Measurements from ENCODE around the gene PRKCE. TPM values are rescaled to one million over a fixed set of nuclear protein-coding genes. Genes with fewer than 3 reads are reported as not detected.
"Not testable (repeated sequence)": the region's sequence is repeated elsewhere in the genome, so short reads cannot be mapped to it uniquely, and the experiment has no call there.

Gene PRKCE
- total RNA-seq, 2 experiments from 2014 or later, result 12.5 to 13.6 TPM

DNA sequence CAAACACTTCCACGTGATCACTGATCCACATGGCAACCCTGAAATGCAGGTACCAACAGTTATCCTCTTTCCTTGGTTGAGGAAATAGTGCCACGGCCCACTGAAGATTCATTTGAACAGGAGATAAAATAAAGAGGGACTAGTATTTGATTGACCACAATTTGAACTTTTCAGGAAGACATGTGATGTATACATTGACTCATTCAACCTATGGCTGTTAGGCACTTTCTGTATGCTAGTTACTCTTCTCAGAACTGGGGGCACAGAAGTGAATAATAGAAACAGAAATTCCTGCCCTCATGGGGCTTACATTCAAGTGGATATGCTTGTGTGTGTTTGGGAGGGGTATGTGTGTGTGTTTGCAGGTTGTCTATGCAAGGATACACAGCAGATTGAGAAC, 199.6 kb downstream of the PRKCE start:
- peaks cover 19% of the 10 kb centered on the region for H3K36me3 Mint-ChIP-seq
- ChIA-PET CTCF (interaction anchor here (0.9 kb wide), 1 partner anchor 73 kb away, joined by 3 read pairs; no protein-coding TSS in a partner anchor), POLR2A (no interaction called here)
- peaks cover 23% of the 10 kb centered on the region for H3K4me1 Mint-ChIP-seq (ENCODE audit: low read depth)
- H3K27me3 Mint-ChIP-seq, result no peaks in the 10 kb centered on the region
- DNase-seq, result no peak
- intact Hi-C loops (cut with micrococcal nuclease), result no loop called here
- peaks cover 6% of the 10 kb centered on the region for H3K9me3 Mint-ChIP-seq
- no peak overlapping the region for H3K27ac Mint-ChIP-seq
- H3K4me3 Mint-ChIP-seq, result no peak overlapping the region

DNA sequence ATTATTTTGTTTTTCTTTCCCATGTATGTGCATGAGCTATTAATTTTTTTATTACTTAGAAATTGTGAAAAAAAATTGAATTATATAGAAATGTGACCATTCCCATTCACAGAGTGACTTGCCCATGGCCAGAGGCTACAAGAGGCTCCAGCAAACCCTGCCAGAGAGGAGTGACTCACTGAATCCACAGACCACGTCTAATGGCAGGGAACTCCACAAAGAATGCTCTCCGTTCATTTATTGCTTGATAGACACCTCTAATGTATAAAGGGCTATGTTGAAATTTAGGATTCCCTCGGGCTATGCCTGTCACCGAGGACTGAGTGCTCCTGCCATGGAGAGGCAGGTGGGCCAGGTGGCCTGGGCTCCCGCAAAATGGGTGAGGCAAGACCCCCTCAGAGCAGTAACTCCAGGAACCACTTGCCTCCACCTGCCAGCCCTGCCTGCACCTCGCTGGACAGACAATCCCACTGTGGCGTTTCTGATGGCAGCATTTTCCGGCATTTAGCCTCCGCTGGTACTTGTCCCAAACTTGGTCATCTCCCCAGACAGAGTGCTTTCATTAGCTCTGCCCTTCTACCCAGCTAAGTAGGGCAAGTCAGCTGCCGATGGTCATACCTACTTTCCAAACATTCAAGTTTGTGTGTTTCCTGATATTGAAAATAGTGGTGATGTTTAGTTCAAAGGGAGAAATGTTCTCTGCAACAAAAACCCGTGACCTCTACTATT, 200.3 kb downstream of the PRKCE start:
- DNase-seq, result no peak
- intact Hi-C loops (cut with micrococcal nuclease), result no loop called here
- Mint-ChIP-seq H3K4me1 (ENCODE audit: low read depth) (peaks cover 23% of the 10 kb centered on the region), H3K36me3 (peaks cover 18% of the 10 kb centered on the region), H3K27me3 (no peaks in the 10 kb centered on the region), H3K9me3 (peaks cover 6% of the 10 kb centered on the region), H3K4me3 (no peak overlapping the region), H3K27ac (no peak overlapping the region)
- ChIA-PET CTCF (no interaction called here), POLR2A (no interaction called here)

DNA sequence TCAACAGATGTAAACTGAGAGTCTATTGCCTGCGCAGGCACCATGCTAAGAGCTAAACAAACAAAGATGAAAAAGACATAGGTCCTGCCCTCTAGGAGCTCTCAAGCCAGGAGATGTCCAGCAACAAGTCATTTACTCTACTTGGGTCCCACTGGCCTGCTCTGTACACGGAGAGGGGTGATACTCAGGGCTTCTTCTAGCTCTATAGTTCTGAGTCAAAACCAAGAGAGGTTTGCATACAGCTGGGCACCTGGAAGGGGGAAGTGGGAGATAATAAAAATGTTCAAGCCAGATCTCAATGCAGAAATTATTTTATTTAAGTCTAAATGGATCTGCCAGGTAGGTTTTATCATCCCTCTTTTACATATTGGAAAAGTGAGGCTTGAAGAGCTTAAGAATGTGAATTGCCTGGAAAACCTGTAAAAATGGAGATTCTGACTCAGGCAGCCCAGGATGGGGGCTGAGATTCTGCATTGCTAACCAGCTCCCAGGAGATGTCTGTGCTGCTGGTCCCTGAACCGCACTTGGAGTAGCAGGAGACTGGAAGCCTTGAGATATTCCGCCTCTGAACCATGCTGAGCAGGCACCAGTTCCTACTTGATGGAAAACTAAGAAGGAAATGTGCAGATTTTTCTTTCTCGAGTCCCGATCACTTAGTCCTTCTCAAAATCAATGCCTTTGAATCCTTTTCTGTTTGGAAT, 201.1 kb downstream of the PRKCE start:
- Mint-ChIP-seq H3K4me3 (no peak overlapping the region), H3K27me3 (no peaks in the 10 kb centered on the region), H3K4me1 (ENCODE audit: low read depth) (peaks cover 23% of the 10 kb centered on the region), H3K27ac (no peak overlapping the region), H3K9me3 (peaks cover 6% of the 10 kb centered on the region), H3K36me3 (peaks cover 17% of the 10 kb centered on the region)
- no peak for DNase-seq
- intact Hi-C loops (cut with micrococcal nuclease), result no loop called here
- CTCF ChIA-PET, result no interaction called here
- POLR2A ChIA-PET, result no interaction called here

DNA sequence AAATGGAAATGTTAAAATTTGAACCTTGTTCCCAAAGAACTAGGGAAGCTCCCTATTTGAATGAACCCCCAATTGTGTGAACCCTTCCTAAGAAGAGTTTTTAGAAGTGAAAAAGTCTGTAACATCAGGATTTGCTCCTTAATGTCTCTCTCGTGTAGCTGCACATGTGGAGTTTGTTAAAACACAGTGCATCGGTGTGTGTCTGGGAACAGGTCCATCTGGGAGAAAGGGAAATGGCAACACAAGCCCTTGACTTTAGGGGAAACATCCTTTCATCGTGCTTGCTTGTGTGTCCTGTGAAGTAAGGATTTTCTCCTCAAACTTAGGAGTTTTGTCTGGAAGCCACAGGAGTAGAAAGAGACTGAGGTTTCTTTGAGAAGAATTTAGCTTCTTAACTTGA, 203.9 kb downstream of the PRKCE start:
- Mint-ChIP-seq H3K4me3 (no peak overlapping the region), H3K27me3 (no peaks in the 10 kb centered on the region), H3K36me3 (peaks cover 17% of the 10 kb centered on the region), H3K27ac (no peak overlapping the region), H3K4me1 (ENCODE audit: low read depth) (peaks cover 20% of the 10 kb centered on the region), H3K9me3 (peaks cover 6% of the 10 kb centered on the region)
- intact Hi-C loops (cut with micrococcal nuclease), result no loop called here
- no peak for DNase-seq
- POLR2A ChIA-PET, result no interaction called here
- CTCF ChIA-PET, result interaction anchor here (1.0 kb wide), 1 partner anchor 603 kb away, joined by 3 read pairs; no protein-coding TSS in a partner anchor

DNA sequence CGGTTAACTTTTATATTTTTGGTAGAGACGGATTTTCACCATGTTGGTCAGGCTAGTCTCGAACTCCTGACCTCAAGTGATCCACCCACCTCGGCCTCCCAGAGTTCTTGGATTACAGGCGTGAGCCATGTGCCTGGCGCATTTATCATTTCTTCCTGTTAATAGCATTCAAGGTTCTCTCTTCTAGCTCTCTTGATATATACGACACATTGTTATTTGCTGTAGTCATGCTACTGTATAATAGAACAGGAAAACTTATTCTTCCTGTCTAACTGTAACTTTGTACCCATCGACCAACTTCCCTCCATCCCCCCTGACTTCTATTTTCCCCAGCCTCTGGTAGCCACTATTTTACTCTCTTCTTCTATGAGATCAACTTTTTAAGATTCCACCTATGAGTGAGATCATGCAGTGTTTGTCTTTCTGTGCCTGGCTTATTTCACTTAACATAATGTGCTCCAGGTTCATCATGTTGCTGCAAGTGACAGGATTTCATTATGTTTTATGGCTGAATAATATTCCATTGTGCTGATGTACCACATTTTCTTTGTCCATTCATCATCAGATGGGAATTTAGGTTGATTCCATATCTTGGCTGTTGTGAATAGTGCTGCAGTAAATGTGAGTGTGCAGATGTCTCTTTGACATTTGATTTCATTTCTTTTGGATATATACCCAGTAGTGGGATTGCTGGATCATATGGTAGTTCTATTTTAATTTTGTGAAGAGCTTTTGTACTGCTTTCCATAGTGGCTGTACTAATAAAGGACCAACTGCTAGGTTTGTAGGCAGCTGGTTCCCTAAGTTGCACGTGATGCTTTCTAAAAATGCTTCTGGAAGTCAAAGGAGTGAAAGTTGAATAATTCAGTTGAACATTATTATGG, 205.2 kb downstream of the PRKCE start:
- intact Hi-C loops (cut with micrococcal nuclease), result no loop called here
- Mint-ChIP-seq H3K9me3 (no peaks in the 10 kb centered on the region), H3K4me1 (ENCODE audit: low read depth) (peaks cover 18% of the 10 kb centered on the region), H3K4me3 (no peak overlapping the region), H3K36me3 (peaks cover 9% of the 10 kb centered on the region), H3K27me3 (no peaks in the 10 kb centered on the region), H3K27ac (no peak overlapping the region)
- no peak for DNase-seq
- CTCF ChIA-PET, result no interaction called here
- POLR2A ChIA-PET, result no interaction called here

DNA sequence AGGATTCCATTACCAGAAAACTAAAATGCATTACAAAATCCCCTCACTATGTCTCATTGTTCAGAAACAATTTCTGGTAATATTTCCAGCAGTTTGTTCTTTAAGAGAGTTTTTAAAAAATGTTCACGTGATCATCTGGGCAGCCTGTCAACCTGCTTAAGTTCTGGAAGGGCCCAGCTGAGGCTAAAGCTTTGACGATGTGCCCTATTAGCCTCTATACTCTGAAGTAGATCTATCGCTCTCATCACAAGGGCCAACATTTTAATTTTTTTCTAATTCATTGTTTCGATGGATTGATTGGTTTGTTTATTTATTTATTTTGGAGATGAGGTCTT, 205.8 kb downstream of the PRKCE start:
- Mint-ChIP-seq H3K4me1 (ENCODE audit: low read depth) (peaks cover 24% of the 10 kb centered on the region), H3K36me3 (peaks cover 3% of the 10 kb centered on the region), H3K27me3 (no peaks in the 10 kb centered on the region), H3K9me3 (no peaks in the 10 kb centered on the region), H3K4me3 (no peak overlapping the region), H3K27ac (no peak overlapping the region)
- CTCF ChIA-PET, result interaction anchor here (0.7 kb wide), 1 partner anchor 62 kb away, joined by 3 read pairs; no protein-coding TSS in a partner anchor
- intact Hi-C loops (cut with micrococcal nuclease), result no loop called here
- no peak for DNase-seq
- POLR2A ChIA-PET, result no interaction called here

DNA sequence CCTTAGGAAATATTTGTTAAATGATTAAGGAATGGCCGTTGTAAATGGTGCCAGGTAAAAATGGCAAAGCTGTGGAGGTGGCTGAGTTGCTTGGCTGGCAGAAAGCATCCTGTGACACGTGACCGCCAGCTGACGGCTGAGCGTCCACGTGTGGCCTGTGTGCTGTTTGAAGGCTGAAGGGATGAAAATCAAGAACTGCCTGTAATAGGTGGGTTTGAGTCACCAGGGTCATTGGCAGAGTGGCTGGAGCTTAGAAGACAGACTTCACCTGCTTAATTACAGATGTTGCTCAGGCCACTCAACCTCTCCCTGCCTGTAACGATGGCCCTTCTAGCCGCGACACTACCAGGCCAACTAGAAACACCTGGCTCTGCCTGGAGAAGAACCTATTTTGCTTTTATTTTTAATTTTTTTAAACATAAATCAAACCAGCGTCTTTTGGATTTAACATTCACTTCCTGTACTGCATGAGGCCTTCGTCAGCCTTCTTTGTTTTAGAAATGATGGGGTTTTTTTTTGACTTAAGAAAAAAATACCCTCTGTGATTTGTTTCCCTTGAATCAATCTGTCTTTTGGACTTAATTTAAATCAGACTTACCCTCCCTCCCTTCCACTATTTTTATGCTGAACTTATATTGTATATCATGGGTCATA, 206.5 kb downstream of the PRKCE start:
- Mint-ChIP-seq H3K27me3 (no peaks in the 10 kb centered on the region), H3K4me1 (ENCODE audit: low read depth) (peaks cover 31% of the 10 kb centered on the region), H3K9me3 (no peaks in the 10 kb centered on the region), H3K4me3 (no peak overlapping the region), H3K36me3 (no peaks in the 10 kb centered on the region), H3K27ac (no peak overlapping the region)
- DNase-seq, result no peak
- POLR2A ChIA-PET, result no interaction called here
- CTCF ChIA-PET, result interaction anchor here (0.7 kb wide), 1 partner anchor 62 kb away, joined by 3 read pairs; no protein-coding TSS in a partner anchor
- intact Hi-C loops (cut with micrococcal nuclease), result no loop called here

DNA sequence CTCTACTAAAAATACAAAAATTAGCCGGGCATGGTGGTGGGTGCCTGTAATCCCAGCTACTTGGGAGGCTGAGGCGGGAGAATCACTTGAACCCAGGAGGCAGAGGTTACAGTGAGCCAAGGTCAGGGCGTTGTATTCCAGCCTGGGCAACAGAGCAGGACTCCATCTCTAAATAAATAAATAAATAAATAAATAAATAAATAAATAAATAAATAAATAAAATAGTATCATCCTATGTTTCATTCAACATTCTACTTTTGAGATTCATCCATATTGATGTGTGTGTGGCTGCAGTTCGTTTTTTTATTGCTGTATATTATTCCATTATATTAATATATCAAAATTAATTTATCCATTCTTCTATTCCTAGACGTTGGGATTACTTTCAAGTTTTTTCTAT, 207.4 kb downstream of the PRKCE start:
- CTCF ChIA-PET; H3K9me3 Mint-ChIP-seq; POLR2A ChIA-PET; H3K27ac Mint-ChIP-seq; H3K27me3 Mint-ChIP-seq; H3K4me3 Mint-ChIP-seq; intact Hi-C loops (cut with micrococcal nuclease); DNase-seq; H3K36me3 Mint-ChIP-seq: not testable (repeated sequence)
- H3K4me1 Mint-ChIP-seq (ENCODE audit: low read depth), result peaks cover 33% of the 10 kb centered on the region

DNA sequence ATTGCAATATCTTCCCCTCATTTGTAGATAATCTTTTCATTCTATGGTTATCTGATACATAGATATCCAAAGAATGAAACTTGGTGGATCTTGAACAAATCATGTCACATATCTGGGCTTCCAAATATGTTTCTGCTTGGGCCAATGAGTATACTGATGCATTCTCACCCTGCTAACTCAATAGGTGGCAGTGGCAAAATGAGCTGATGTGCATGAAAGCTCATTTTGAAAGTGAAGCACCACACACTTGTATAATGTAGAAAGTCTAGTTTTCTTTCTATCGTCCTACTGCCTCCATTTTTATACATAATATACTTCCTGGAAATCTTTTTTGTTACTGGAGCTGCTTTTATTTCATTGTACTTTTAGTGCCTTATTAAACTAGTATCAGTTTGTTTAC, 208.2 kb downstream of the PRKCE start:
- Mint-ChIP-seq H3K4me3 (no peak overlapping the region), H3K27me3 (no peaks in the 10 kb centered on the region), H3K36me3 (no peaks in the 10 kb centered on the region), H3K4me1 (ENCODE audit: low read depth) (peaks cover 33% of the 10 kb centered on the region), H3K27ac (no peak overlapping the region), H3K9me3 (no peaks in the 10 kb centered on the region)
- intact Hi-C loops (cut with micrococcal nuclease), result loop anchor here (5.0 kb wide), 1 partner anchor 43 kb away; no protein-coding TSS in a partner anchor
- ChIA-PET POLR2A (interaction anchor here (0.6 kb wide), 1 partner anchor 126 kb away, joined by 7 read pairs; no protein-coding TSS in a partner anchor), CTCF (interaction anchor here (1.0 kb wide), 1 partner anchor 81 kb away, joined by 6 read pairs; no protein-coding TSS in a partner anchor)
- no peak for DNase-seq

DNA sequence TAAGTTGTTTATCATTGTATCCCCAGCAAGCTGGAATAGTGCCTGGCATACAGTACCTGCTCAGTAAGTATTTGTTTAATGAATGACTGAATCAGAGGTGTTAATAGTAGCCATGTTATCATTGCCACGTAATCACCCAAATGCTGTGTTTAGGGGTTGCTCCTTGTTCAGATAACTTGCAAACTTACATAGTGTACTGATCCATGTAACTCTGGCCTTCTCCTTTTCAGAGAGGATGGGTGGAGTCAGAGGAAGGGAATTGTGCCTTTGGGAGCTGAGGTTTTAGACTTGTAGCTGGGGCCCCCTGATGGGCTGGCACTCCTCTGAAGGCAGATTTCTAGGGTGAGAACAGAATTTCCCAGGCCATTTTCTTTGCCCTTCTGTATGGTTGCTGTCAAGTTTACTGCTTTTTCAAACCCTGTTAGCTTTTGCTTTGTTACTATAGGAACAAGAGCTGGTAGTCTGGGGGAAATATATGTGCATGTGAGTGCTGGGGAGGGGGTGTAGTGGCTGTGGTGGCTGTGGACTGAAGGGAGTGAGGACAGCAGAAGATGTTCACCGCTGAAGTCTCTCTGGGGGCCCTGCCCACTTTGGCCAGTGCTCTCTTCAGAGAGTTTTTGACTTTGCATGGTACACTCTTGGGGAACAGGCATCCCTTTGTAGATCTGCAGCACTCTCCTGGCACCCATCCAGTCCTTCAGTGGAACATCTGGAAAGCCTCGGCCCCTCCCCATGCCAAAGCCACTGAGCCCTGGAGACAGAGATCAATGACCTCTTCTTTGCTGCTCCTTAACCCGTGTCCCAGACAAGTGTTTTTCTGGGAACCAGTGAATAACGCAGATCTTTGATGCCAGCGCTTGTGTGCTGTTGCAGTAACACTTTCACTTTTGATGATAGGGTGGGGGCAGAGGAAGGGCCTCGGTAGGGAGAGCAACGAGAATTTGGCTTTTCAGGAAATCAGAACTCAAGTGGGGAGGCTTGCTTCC, 209.0 kb downstream of the PRKCE start:
- ChIA-PET POLR2A (no interaction called here), CTCF (interaction anchor here (1.0 kb wide), 1 partner anchor 82 kb away, joined by 6 read pairs; no protein-coding TSS in a partner anchor)
- no peaks in the 10 kb centered on the region for H3K27me3 Mint-ChIP-seq
- H3K9me3 Mint-ChIP-seq, result no peaks in the 10 kb centered on the region
- peaks cover 33% of the 10 kb centered on the region for H3K4me1 Mint-ChIP-seq (ENCODE audit: low read depth)
- intact Hi-C loops (cut with micrococcal nuclease), result loop anchor here (5.0 kb wide), 1 partner anchor 42 kb away; no protein-coding TSS in a partner anchor
- no peaks in the 10 kb centered on the region for H3K36me3 Mint-ChIP-seq
- peak; percentile 32 for DNase-seq
- H3K27ac Mint-ChIP-seq, result peak overlapping the region; percentile 60
- H3K4me3 Mint-ChIP-seq, result peak overlapping the region; percentile 52

DNA sequence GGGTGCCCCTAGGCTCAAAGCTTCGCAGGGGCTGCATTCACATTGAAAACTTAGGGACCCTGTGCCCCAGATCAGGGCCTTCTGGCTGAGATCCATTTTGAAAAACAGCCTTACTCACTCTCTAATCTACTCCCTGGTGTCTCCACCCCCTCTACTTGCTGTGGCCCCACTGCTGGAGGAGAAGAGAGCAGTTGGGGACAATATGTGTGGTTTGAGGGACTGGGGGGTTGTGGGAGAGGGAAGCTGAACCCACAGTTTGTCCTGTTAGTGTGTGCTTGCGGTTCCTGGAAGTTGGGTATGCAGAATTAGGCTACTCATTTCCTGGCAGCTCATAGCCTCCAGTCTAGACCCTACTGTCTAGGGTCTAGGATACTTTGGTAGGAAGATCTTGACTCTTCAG, 211.4 kb downstream of the PRKCE start:
- Mint-ChIP-seq H3K9me3 (no peaks in the 10 kb centered on the region), H3K4me3 (no peak overlapping the region), H3K27me3 (no peaks in the 10 kb centered on the region), H3K4me1 (ENCODE audit: low read depth) (peaks cover 38% of the 10 kb centered on the region), H3K27ac (no peak overlapping the region), H3K36me3 (no peaks in the 10 kb centered on the region)
- ChIA-PET CTCF (no interaction called here), POLR2A (no interaction called here)
- peak; percentile 29 for DNase-seq
- intact Hi-C loops (cut with micrococcal nuclease), result loop anchor here (5.0 kb wide), 1 partner anchor 39 kb away; no protein-coding TSS in a partner anchor

Data from activated CD4-positive, alpha-beta memory T cell treated with anti-CD3 and anti-CD28 coated beads for 36 hours (primary cell).